ENCODE measurements around the gene RAMP2. TPM values are rescaled to one million over a fixed set of nuclear protein-coding genes. Genes with fewer than 3 reads are reported as not detected.

The RAMP2 gene
- total and polyA plus RNA-seq, 2 experiments from 2014 or later = 13.1 to 48.7 TPM

DNA sequence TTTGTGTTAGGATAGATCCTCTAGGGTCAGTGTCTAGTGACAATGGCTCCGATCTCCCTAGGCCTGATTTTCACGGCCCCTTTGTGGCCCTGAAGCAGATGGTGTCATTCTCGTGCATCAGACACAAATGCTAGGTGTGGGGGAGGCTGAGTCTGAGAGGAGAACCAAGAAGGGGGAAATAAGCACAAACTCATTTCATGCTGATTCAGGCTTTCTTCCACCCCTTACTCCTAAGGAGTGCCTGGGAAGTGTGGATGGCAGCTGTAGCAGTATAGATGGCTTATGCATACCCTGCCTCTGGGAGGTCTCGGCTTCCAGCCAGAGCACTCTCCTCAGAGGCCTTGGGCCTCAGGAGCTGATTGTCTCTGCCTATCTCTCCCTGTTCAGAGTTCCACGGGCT lies 17.5 kb downstream of the RAMP2 start:
- TF ChIP-seq, protein P1, sequence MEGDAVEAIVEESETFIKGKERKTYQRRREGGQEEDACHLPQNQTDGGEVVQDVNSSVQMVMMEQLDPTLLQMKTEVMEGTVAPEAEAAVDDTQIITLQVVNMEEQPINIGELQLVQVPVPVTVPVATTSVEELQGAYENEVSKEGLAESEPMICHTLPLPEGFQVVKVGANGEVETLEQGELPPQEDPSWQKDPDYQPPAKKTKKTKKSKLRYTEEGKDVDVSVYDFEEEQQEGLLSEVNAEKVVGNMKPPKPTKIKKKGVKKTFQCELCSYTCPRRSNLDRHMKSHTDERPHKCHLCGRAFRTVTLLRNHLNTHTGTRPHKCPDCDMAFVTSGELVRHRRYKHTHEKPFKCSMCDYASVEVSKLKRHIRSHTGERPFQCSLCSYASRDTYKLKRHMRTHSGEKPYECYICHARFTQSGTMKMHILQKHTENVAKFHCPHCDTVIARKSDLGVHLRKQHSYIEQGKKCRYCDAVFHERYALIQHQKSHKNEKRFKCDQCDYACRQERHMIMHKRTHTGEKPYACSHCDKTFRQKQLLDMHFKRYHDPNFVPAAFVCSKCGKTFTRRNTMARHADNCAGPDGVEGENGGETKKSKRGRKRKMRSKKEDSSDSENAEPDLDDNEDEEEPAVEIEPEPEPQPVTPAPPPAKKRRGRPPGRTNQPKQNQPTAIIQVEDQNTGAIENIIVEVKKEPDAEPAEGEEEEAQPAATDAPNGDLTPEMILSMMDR (IDR thresholded peaks at IDR 0.05; ENCODE audit: poor library complexity) = no peak
- TF ChIP-seq EZH2phosphoT487 (IDR thresholded peaks at IDR 0.05; ENCODE audit: low read depth, severe bottlenecking, unreplicated experiment) (no peak), EZH2 (IDR thresholded peaks at IDR 0.05; ENCODE audit: borderline replicate concordance) (no peak)
- Histone ChIP-seq H4K20me1 (ENCODE audit: insufficient read depth, poor library complexity, severe bottlenecking) (no peaks in the 10 kb centered on the region), H3K4me3 (no peak overlapping the region), H3K27me3 (peaks cover 11% of the 10 kb centered on the region), H2AFZ (no peak overlapping the region), H3K9me3 (ENCODE audit: low read depth) (no peaks in the 10 kb centered on the region), H3K4me1 (ENCODE audit: insufficient read depth) (peaks cover 17% of the 10 kb centered on the region), H3K4me2 (no peak overlapping the region), H3K36me3 (replicated peaks; ENCODE audit: insufficient read depth, low read depth) (no peaks in the 10 kb centered on the region), H3K27ac (no peak overlapping the region), H3K79me2 (peaks cover 7% of the 10 kb centered on the region), H3K9me2 (replicated peaks; ENCODE audit: insufficient read depth) (no peaks in the 10 kb centered on the region)
- DNase-seq (ENCODE audit: low spot score) = no peak
- WGBS (ENCODE audit: low lambda C conversion rate, missing lambda C conversion rate) = 95% methylated on average over 5 of the region's 5 CpGs

DNA sequence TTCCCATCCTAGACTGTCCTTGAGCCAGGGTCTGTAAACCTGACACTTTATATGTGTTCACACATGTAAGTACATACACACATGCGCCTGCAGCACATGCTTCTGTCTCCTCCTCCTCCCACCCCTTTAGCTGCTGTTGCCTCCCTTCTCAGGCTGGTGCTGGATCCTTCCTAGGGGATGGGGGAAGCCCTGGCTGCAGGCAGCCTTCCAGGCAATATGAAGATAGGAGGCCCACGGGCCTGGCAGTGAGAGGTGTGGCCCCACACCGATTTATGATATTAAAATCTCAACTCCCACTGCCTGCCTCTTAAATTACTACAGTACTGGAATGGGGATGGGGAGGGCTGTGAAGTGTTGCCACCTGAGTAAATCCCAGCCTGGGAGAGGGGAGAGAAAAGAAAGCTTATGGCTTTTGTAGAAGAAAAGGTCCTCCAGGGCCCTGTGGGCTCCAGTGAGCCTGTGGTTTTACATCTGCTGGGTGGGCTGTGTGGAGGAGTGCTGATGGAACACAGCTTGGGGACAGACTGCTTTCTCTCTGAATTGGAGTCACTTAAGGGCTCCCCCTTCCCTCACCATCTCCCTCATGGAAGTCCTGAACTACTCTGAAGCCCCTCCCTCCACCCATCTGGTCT lies 18.4 kb downstream of the RAMP2 start:
- no peak for DNase-seq (ENCODE audit: low spot score)
- Histone ChIP-seq H2AFZ (no peak overlapping the region), H4K20me1 (ENCODE audit: insufficient read depth, poor library complexity, severe bottlenecking) (no peaks in the 10 kb centered on the region), H3K36me3 (replicated peaks; ENCODE audit: insufficient read depth, low read depth) (no peaks in the 10 kb centered on the region), H3K4me1 (ENCODE audit: insufficient read depth) (peaks cover 17% of the 10 kb centered on the region), H3K4me2 (peak overlapping the region; percentile 99), H3K9me3 (ENCODE audit: low read depth) (no peaks in the 10 kb centered on the region), H3K4me3 (no peak overlapping the region), H3K9me2 (replicated peaks; ENCODE audit: insufficient read depth) (no peaks in the 10 kb centered on the region), H3K79me2 (peaks cover 1% of the 10 kb centered on the region), H3K27ac (peak overlapping the region; percentile 82), H3K27me3 (peaks cover 11% of the 10 kb centered on the region)
- no peak for TF ChIP-seq EZH2phosphoT487 (IDR thresholded peaks at IDR 0.05; ENCODE audit: low read depth, severe bottlenecking, unreplicated experiment)
- WGBS (ENCODE audit: low lambda C conversion rate, missing lambda C conversion rate) = 84% methylated on average over 3 of the region's 3 CpGs

DNA sequence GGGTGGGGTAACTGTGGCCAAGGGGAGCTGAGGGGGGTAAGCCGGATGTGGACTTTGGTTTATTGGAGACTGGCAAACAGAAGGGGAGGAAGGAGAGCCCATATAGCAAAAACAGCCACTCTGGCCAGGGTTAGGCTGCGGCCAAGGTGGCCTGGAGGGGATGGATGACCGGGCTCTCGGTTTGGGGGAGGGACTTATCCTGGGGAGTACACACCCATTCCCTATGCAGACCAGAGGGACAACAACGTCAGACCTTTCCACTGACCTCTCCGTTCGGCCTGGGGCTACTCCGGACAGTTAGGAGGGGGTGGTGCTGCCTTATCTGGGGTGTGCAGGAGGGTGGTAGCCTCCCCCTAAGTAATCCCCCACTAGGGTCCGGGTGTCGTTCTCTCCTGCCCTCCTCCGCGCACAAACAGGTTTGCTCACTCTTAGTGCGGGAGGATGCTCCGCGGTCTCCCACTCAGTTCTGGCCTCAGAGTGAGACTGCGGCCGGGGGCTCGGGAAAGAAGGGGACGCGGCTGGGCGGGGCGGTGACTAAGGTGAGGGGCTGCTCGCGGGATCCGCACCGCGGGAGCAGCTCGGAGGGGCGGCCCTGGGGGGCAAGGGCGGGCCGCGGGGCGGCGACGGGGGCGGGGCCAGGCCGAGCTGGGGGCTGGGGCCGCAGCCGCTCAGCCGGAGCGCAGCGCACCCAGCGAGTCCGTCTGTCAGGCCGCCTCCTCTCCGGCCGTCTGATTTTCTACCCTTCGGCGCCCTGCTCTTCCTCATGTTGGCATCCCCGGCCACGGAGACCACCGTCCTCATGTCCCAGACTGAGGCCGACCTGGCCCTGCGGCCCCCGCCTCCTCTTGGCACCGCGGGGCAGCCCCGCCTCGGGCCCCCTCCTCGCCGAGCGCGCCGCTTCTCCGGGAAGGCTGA lies 19.2 kb downstream of the RAMP2 start, which contains the start of gene WNK4:
Gene WNK4, plus strand, starts transcription at position 675 of the 915 bp plus-strand sequence. Its CDS starts 89 bp downstream, at position 764.
- no peaks in the 10 kb centered on the region for H3K79me2 ChIP-seq
- H3K4me2 ChIP-seq = peak within 1 kb of the TSS; percentile 99
- peak within 1 kb of the TSS; percentile 90 for H3K4me3 ChIP-seq
- H4K20me1 ChIP-seq (ENCODE audit: insufficient read depth, poor library complexity, severe bottlenecking) = no peaks in the 10 kb centered on the region
- H3K4me1 ChIP-seq (ENCODE audit: insufficient read depth) = peaks cover 17% of the 10 kb centered on the region
- no peaks in the 10 kb centered on the region for H3K9me2 ChIP-seq (replicated peaks; ENCODE audit: insufficient read depth)
- H3K36me3 ChIP-seq (replicated peaks; ENCODE audit: insufficient read depth, low read depth) = no peaks in the 10 kb centered on the region
- no peaks in the 10 kb centered on the region for H3K9me3 ChIP-seq (ENCODE audit: low read depth)
- H3K27me3 ChIP-seq = peaks cover 11% of the 10 kb centered on the region
- WGBS (ENCODE audit: low lambda C conversion rate, missing lambda C conversion rate) = 5% methylated on average over 23 of the region's 65 CpGs
- TF ChIP-seq EZH2 (IDR thresholded peaks at IDR 0.05; ENCODE audit: borderline replicate concordance) (no peak), EZH2phosphoT487 (IDR thresholded peaks at IDR 0.05; ENCODE audit: low read depth, severe bottlenecking, unreplicated experiment) (no peak)
- TF ChIP-seq, protein P1 (IDR thresholded peaks at IDR 0.05; ENCODE audit: poor library complexity) = no peak
- DNase-seq (ENCODE audit: low spot score) = peak; percentile 62
- H2AFZ ChIP-seq = peak within 1 kb of the TSS; percentile 84
- H3K27ac ChIP-seq = peak within 1 kb of the TSS; percentile 90

All from hepatocyte (in vitro differentiated cells).